T follicular helper cell (primary cell): Measurements from ENCODE around the gene OVCH1.

Experiments
- DNase-seq: peaks from one replicate; pipeline ENCODE4 v3.0.0-alpha.2; 2020; ENCODE audit warnings: low read depth
- total RNA-seq, 2 experiments: gene quantifications; one replicate each; lab custom pipeline; 2026; lab: John Stamatoyannopoulos, UW

OVCH1 gene
- 0 to 0.09 reads per million in 2 experiments for total RNA-seq

DNA sequence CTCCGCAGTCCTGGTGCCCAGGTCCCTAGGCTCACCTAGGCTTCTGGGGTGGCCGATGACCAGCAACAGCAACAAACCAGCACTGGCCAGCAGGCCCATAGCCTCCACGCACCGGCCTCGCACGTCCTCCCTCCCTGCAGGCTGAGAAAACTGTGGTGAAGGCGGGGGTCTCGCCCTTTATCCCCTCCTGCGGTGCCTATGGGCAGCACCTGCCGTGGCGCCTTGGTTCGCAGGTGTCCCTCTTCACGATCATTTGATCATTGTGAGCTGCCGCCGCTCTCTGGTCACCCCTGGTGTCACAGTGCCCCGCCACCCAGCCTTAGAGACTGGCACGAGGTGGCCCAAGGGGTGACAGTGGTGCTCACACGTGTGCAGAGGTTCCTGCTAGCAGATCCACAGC, at the start of gene OVCH1:
OVCH1 (minus strand) TSS at position 99 of the 400 bp plus-strand sequence; CDS start at position 99, 0 bp downstream.
- DNase-seq, result no peak

- no peak for DNase-seq
Observed at GRCh38 chr12:29547151-29547632, 49.7 kb upstream of the OVCH1 start.

DNA sequence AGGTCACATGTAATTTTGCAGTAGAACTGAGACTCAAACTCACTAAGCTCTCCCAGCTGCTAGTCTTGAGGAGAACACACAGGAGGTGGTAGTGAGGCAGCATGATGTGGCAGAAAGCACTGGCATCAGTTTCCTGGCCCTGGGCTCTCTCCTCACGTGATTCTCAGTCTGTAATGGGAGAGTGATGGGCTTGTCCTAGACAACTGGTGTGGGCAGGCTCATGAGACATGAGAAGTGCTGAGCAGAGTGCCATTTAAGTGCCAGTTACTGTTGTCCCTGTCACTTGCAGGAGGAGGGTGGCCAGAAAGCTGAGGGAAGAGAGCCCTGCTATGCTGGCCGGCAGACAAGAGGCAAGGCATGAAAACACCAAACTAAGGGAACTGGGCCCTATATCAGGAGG, 48.5 kb upstream of the OVCH1 start:
- DNase-seq, result no peak

DNA sequence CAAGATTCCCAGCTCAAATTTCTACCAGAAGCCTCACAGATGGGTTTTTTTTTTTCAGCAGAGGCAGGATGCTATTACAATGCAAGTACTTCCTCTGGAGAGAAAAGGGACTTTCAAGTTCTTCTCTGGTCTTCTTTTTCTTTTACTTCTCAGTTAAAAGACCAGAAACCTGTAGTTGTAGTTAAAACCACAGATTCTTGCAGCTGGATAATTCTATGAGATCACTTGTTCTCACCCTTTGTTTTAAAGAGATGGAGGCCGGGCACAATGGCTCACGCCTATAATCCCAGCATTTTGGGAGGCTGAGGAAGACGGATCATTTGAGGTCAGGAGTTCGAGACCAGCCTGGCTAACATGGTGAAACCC, 47.6 kb upstream of the OVCH1 start:
- DNase-seq, result no peak

DNA sequence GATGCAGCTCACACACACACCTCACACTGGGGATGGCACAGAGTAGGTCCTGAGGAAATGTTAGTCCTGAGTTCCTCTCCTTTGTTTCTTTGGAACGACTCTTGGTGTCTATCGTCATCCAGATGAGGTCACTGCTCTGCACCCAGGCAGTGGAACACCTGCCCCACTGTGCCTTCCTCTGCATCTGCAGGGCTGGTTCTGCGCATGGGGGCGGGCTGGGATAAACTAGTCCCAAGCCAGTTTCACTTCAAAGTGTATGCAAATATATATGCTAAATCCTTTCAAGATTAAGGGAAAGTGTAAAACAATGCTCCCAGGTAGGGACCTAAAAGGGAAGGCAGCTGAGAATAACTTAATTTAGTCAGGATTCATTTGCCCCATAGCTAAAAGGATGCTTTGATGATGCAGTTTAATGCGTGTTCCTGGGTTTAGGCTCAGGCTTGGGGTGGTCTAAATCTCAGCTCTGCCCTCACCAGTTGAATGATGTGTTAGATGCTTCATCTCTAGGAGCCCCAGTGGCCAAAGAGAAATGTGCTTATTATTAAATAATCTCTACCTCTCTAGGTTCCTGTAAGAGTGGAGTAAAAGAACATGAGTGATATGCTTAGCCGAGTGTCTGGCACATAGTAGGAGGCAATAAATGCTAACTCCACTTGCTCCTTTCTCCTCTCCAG, 47.1 kb upstream of the OVCH1 start:
- DNase-seq, result no peak

GRCh38 chr12:29543036-29543435, 45.5 kb upstream of the OVCH1 start:
- DNase-seq, result no peak

- DNase-seq, result no peak
Observed at GRCh38 chr12:29537298-29537697, 39.8 kb upstream of the OVCH1 start.

DNA sequence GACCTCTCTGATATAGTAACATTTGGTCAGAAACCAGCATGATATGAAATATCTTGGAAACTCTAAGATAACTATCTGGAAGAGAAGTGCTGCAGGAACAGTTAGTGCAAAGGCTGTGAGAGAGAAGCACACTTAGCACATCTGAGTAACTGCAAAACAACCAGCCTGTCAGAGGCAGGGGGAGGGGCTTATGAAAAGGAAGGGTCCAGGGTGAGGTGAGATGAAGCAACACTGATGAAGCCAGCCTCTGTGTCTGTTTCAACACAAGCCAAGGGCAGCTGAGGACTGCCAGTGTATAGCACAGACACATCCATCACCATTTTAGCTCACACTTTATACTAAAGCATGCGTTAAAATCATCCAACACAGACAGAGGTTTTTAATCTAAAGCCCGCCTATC, 37.4 kb upstream of the OVCH1 start:
- no peak for DNase-seq

DNA sequence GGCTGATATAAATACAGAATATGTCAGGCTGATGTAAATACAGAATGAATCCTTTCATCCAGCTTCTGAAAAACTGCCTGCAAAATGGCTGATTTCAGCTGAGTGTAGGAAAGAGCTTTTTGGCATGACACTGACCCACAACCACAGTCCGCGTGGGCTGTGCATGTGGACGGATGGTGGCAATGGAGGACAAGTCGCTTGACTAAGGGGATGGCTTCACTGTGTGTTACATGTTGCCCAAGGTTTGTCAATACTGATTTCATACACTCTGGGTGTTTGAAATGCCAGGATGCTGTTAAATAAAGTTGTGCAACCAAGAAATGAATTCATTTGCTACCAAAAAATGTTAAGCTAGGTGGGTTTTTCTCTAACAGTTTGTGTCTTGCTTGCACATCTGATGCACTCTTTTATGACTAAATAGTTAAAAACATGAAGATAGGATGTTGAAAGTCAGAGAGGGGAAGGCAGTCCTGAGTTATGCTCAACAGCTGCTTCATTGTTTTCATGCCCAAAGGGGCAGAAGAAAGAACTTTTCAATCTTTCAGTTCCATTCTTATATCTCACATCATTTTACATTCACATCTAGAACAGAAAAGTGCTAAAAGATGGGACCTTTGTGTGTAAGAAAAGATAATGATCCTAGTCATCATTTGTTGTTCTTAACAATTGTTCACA, 36.5 kb upstream of the OVCH1 start:
- DNase-seq, result no peak

DNA sequence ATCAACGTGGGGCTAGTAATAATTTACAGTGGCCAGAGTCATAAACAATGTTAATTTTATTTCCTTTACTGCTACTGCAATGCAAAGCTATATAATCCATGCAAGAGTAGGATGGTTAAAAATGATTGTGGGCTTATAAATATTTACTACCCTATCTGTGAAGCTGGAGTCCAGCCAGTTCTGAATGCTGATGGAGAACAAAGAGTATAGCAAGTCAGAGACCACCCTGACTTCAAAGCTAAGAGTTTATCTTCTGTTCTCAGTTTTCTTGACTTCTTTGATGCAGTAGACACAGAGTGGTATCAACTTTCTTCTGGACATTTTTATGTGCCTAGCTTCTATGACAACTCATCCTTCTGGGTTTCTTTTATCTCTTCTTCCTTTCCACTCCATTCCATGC, 34.0 kb upstream of the OVCH1 start:
- no peak for DNase-seq

GRCh38 chr12:29530436-29530835, 33.0 kb upstream of the OVCH1 start:
- no peak for DNase-seq

GRCh38 chr12:29528161-29528560, 30.7 kb upstream of the OVCH1 start:
- DNase-seq, result no peak

GRCh38 chr12:29521951-29522350, 24.5 kb upstream of the OVCH1 start:
- no peak for DNase-seq

DNA sequence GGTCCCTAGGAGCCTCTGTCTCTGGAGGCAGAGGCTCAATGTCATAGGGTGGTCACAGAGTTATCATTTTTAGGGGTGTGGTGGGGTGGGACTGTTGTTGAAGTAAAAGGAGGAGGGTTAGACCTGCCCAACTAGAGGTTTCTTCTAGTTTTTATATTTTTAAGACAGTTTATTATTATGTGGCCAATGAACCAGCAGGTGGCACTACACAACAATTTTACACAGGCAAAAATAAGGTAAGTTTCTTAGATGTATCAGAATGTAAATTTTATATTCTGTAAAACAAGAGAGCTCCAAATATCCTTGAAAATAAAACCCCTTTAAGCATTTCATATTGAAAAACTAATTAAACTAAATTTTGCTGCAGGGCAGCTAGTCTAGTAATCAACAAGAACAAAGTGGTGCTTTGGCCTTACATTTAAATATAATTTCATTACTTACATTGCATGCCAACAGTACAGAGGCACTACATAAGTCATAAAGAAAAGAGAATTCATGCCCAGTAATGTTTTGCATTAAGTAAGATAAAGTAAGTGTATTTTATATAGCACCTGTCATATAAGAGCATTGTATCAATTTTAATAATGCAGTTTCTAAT, 22.2 kb upstream of the OVCH1 start:
- no peak for DNase-seq

GRCh38 chr12:29518407-29518806, 20.9 kb upstream of the OVCH1 start:
- no peak for DNase-seq

- DNase-seq, result no peak
Observed at GRCh38 chr12:29517264-29517663, 19.8 kb upstream of the OVCH1 start.

DNA sequence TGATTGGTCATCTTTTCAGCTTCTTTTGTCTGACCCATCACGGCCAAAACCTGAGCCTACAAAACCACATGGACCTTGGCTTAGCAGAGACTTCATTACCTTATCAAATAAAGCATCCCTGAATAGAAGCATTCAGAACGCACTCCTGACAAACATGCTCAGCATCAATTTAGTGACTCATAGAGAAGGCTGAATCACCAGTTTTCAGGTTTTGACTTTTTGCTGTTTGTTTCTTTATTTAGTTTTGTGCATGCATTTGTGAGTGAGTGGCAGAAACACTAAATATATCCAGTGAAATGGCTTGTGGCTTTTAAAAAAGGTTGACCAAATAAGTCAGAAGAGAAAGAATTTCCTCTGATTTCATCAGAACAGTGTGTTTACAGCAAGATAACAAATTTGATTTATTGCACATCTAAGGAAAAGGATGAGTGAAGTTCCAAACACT, 19.0 kb upstream of the OVCH1 start:
- no peak for DNase-seq

- DNase-seq, result no peak
Observed at GRCh38 chr12:29510591-29511185, 13.2 kb upstream of the OVCH1 start.

DNA sequence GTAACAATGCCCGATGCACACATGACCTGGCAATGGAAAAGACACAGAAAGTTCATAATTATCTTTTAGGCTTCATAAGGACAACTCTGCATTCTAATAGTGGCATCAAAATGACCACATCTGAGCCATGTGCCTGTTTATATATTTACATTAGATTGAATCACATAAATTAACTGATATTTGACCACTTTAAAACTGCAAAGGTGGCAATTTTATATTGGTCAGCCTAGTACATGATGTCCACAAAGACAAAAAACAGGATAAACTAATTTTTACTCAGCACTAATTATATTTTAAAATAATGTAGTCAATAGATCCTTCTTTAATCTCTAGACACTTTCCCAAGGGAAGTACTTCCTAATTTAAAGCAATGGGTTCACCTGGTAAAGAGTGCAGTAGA, 12.0 kb upstream of the OVCH1 start:
- no peak for DNase-seq

DNA sequence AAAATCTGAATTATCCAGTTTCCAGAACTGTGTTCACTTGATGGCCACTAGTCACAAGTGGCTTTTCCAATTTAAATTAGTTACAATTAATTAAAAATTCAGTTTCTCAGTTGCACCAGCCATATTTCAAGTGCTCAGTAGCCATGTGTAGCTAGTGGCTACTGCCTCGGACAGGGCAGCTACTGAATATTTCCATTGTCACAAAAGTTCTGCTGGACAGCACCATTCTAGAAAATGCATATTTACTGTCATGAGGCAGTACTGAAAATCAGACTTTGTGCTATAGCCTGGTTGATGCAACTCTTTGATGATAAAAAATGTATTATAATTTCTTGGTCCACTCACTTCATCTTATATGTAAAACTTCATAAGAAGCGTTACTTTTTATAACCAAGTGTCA, 11.5 kb upstream of the OVCH1 start:
- DNase-seq, result no peak

- no peak for DNase-seq
Observed at GRCh38 chr12:29505122-29505521, 7.6 kb upstream of the OVCH1 start.

DNA sequence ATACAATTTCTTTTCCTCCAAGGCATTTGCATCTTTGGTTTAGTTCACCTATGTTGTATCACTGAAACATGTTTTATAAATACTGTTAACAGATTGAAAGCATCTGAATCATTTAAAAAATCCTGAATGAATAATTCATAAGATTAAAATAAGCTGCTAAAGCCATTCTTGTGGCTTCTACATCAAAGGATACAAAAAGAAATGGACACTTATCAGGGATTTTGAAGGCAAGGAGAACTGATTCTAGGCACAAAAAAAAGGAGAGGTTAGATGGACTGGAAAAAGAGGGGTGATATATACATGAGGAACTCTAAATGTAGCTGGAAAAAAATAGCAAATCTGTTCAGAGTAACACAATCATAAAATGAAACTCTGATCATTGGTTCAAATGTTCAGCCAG, 5.8 kb upstream of the OVCH1 start:
- no peak for DNase-seq

GRCh38 chr12:29499235-29499634, 1.7 kb upstream of the OVCH1 start:
- no peak for DNase-seq
